HG02884 (cell line): ENCODE results near the gene DLGAP1.
A peak's percentile ranks its signal among the peaks of the same experiment; 100 is the strongest.

Source experiments
- ATAC-seq: cut with Tn5 transposase; IDR thresholded peaks from one replicate; pipeline ENCODE4 v1.9.1; 2021; ENCODE audit warnings: mild to moderate bottlenecking, moderate library complexity; ENCODE audit not compliant: unreplicated experiment

The DLGAP1 gene

GRCh38 chr18:3906116-3906750 is 548.9 kb downstream of the DLGAP1 start:
- no peak for ATAC-seq

DNA sequence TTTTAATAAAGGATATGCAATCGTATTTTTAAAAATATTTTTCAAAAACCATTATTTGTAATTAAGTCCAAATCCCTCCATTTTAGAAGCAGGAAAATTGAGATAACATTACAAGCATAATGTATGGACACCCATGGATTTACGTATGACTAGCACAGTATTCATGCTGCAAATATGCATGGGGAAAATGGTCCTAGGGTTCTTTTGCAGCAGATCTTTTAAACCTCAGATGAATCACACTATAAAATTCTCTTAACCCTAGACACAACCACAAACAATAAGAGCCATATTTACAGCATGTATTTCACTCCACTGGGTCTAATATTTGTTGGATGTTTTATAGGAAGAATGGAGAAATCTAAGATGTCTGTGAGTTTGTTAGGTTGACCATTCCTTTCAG is 551.8 kb downstream of the DLGAP1 start:
- ATAC-seq, result no peak

DNA sequence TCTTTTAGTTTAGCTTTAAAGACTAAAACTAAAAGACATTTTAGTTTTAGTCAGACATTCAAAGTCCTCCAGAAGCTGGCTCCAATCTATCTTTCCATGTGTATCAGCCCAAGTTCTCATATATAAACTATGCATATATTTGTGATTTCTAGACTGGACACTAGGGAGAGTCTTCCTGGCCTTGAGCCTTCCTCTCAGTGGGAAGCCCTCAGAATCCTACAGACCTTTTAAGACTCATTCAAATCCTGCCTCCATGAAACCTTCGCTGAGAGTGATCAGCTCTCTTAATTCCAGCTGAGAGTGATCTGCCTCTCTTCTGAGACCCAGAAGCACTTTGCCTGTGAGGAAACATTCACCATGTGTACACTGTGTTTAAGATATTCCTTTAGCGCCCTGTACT is 552.4 kb downstream of the DLGAP1 start:
- ATAC-seq, result no peak

- ATAC-seq, result no peak
These were observed 553.3 kb downstream of the DLGAP1 start for GRCh38 chr18:3901811-3902210.

DNA sequence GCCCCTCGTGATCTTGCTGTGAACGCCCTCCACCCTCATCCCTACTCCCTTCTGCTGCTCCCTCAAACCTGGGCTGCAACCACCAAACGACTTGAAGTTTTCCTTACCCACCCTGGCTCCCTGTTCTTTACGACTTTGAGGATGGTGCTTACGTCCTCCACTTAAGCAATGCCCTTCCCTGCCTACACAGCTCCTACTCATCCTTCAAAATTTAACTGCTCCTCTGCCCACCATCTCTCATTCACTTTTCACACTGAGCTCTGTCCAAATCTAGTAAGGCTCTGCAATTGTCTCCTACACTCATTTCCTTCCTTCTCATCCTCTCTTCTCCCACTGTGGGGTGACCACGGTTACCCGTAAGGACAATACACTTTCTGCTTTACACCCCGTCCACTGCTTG is 554.1 kb downstream of the DLGAP1 start:
- ATAC-seq, result no peak

DNA sequence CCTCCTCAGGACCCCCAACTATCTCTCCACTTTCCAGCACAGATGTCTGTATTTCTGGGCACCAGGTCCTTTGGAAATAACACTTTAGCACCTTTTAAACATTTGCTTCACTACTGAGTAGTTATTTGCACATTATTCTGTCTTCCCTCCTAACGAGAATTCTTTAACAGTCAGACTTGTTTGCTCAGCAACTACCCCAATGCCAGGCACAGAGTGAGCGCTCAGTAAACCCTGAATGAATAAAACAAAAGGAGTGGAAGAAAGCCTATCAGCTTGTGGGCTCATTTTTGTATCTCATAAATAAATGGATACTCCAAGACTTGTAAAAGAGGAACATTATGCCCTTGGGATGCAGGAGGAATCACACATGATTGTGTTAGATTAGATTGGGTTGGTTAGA is 554.8 kb downstream of the DLGAP1 start:
- ATAC-seq, result no peak

DNA sequence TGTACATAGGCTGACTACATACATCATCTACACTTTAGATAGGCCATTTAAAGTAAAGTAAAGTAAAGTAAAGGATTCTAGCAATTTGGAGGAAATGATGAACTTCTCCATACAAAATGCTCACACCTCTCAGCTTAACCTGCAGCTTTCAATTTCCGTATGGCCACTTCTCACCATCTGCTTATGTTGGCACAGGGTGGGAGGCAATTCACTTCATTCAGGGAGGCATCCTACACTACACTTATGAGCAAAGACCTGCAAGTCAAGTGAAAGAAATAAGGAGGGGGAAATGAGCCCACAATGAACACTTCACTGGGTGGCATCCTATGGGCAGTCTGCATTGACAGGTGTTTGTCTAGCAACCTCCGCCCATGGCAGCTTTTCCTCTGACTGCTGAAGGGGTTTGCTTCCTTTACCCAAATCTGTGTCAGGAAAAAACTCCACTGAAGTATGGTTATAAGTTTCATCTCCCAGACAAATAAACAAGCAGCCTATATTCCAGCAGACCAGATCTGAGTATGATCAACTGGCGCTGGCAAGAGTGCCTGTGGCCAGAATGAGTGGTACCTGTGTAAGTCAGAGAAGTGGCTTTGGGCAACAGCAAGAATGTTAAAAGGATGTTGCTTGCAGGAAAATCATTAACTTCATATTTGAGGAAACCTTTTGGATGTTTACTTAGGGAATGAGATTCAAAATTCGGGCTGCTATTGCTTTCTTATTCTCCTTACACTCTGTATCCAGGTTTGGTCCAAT is 556.1 kb downstream of the DLGAP1 start:
- no peak for ATAC-seq

DNA sequence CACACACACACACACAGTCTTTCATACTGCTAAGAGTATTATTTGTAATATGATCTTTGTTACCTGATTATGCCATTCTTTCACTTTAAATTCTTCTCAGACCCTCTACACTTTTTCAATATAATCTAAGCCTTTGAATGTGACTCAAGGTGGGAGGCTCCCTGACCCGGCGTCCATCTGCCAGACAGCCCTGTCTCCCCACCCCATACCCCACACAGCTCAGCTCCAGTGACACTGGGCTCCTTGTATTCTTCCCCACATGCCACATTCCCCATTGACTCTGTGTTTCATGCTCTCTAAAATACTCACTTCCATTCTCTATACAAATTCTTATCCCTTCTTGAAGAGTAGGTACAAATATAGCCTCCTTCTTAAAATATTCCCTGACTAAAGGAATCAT is 563.0 kb downstream of the DLGAP1 start:
- no peak for ATAC-seq

GRCh38 chr18:3891245-3891644 is 563.9 kb downstream of the DLGAP1 start:
- no peak for ATAC-seq

GRCh38 chr18:3889803-3890202 is 565.3 kb downstream of the DLGAP1 start:
- ATAC-seq, result no peak

DNA sequence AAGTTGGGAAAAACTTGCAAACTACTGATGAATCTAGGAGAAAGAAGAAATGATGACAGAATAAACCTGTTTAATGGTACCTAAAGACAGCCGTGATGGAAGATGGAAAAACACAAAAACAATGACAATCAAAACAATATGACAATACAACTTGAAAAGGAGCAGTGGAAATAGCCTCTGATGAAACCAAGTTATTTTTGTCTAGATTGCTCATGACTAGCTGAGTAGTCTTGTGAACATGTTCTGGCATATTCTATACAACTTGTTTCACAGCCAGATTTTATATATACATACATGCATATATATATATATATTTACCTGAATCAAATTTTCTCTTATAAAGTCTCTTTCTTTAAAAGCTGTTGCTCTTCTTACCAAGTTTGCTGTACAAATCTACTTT is 566.0 kb downstream of the DLGAP1 start:
- ATAC-seq, result no peak

DNA sequence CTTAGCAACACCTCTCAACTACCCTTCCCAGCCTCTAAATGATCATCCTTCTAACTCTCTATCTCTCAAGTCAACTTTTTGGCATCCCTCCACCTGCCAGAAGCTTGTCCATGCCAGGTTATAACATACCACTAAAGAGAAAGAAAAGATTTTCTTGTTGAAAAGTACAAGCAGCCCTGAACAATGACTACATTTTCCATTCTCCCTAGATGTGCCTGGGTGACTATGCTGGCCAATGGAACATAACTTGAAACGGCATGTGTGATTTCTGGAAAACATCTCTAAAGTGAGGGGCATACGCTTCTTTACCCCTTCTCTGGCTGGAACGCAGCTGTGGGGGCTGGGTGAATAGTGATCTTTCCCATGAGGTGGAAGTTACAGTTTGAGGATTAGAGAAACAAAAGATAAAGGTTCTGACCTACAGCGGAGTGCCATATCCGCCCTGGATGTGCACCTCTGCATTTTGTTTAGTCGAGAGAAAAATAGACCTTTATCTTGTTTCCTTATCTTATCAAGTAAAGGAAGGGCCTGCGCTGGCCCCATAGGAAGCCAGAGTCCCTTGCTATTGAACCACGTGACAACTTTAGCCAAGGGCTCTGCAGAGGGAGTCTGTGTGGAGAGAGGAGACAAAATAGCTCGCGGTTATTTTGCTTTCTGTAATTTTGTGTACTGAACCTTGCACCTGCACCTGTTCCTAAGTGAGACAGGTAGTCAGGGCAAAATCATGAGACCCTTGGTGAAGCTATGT is 568.4 kb downstream of the DLGAP1 start:
- no peak for ATAC-seq

DNA sequence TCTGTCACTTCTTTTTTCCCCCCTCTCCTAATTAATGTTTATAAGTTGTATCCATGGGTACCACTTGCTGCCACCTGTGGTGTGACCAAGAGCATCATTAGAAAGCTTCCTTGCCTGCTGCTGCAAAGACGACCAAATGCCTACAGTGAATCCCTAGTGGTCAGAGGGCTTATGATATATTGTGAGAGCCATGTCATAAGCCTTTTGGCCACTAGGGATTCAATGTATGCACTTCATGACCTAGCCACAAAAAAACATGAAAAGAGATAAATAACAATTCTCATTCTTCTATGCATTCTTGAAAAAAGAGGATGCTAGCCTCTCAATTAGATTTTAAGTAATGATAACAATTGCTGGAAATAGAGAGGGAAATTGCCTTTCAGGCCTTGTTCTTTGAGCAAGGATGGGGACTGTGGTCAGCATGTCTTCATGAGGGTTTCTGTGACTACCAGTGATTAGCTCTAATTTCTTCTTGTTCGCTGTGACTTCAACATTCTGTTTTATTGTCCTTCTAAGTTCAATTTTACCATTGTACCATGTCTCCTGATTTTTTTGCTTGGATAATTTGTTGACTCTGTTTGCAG is 569.8 kb downstream of the DLGAP1 start:
- ATAC-seq, result peak; percentile 71

GRCh38 chr18:3879836-3880120 is 575.3 kb downstream of the DLGAP1 start:
- no peak for ATAC-seq

GRCh38 chr18:3879114-3879835 is 575.8 kb downstream of the DLGAP1 start:
- no peak for ATAC-seq

- ATAC-seq, result no peak
These were observed 576.7 kb downstream of the DLGAP1 start for GRCh38 chr18:3878401-3878800.

DNA sequence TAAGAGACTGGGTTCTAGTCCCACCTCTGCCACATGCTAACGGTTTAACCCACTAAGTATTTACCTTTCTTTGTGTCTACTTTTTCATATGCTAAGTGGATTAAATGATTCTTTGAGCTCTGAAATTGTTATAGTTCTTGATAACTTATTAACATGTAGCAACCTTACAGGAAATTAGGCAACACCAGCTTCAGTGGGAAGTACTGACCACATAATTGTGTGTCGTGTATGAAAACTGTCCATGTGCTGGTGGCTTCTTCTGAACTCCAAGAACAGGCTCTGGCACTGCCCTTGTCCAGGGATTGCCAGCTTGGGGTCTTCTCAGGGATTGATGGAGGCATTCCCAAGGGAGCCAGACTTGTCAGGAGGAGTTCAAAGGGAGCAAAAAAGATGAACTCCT is 577.4 kb downstream of the DLGAP1 start:
- no peak for ATAC-seq

GRCh38 chr18:3875961-3876360 is 579.1 kb downstream of the DLGAP1 start:
- ATAC-seq, result no peak

GRCh38 chr18:3875376-3875775 is 579.7 kb downstream of the DLGAP1 start:
- ATAC-seq, result no peak

DNA sequence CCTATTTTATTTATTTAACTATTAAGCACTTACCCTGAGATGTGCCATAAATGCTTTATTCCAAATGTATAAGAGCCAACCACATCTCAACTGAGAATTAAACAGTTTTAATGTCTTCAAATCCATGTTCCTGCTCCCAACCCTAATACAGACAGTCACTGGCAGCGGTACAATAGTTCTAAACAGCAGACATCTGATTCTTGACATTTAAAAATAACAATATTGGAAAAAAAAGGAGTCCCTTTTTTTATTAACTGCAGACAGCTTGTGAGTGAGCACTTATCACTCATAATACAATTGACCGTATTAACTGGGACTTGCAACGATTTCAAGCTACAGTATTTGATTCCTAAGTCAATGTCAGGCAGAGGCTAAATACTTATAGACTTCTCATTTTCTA is 580.5 kb downstream of the DLGAP1 start:
- ATAC-seq, result no peak

- ATAC-seq, result no peak
These were observed 581.0 kb downstream of the DLGAP1 start for GRCh38 chr18:3874125-3874524.
